GM18861 (cell line): ENCODE measurements around the gene BDH2.

Experiments used
- ATAC-seq: cut with Tn5 transposase; IDR thresholded peaks from one replicate; pipeline ENCODE4 v1.9.1; 2021; ENCODE audit not compliant: unreplicated experiment

Gene BDH2

GRCh38 chr4:103029300-103029699, 70.3 kb downstream of the BDH2 start:
- ATAC-seq: no peak
